BE2C (cell line): Measurements from ENCODE around the gene RPP21.

ENCODE experiments used
- DNase-seq: peaks from one replicate; pipeline ENCODE4 v3.0.0-alpha.2; 2020
- H3K27me3 ChIP-seq: fragments of 250-450 bp; sonication (Bioruptor Pico); 2 replicates; pipeline ENCODE4 v1.5.1; 2020; ENCODE audit warnings: mild to moderate bottlenecking
- H3K36me3 ChIP-seq: fragments of 250-450 bp; sonication (Bioruptor Pico); 2 replicates; pipeline ENCODE4 v1.5.1; 2020; ENCODE audit warnings: mild to moderate bottlenecking
- H3K4me1 ChIP-seq: fragments of 250-450 bp; sonication (Bioruptor Pico); 2 replicates; pipeline ENCODE4 v1.5.1; 2020
- H3K4me3 ChIP-seq: 2 replicates; pipeline ENCODE4 v1.5.1; 2011; ENCODE audit warnings: low read depth, low read length
- H3K9me3 ChIP-seq: fragments of 250-450 bp; sonication (Bioruptor Pico); 2 replicates; pipeline ENCODE4 v1.5.1; 2020
- CTCF ChIP-seq: IDR thresholded peaks from 2 replicates; pipeline ENCODE4 v1.5.1; 2012; ENCODE audit warnings: mild to moderate bottlenecking, low read depth, low read length

Gene RPP21

GRCh38 chr6:30341218-30341617 is 3.7 kb upstream of the RPP21 start:
- no peak for TF ChIP-seq CTCF
- Histone ChIP-seq H3K4me1 (no peaks in the 10 kb centered on the region), H3K36me3 (peaks cover 20% of the 10 kb centered on the region), H3K27me3 (no peaks in the 10 kb centered on the region), H3K9me3 (no peaks in the 10 kb centered on the region), H3K4me3 (no peak overlapping the region)
- no peak for DNase-seq

- no peak overlapping the region for H3K4me3 ChIP-seq
- TF ChIP-seq CTCF = no peak
- DNase-seq = no peak
- peaks cover 22% of the 10 kb centered on the region for H3K36me3 ChIP-seq
- no peaks in the 10 kb centered on the region for H3K9me3 ChIP-seq
- no peaks in the 10 kb centered on the region for H3K4me1 ChIP-seq
- no peaks in the 10 kb centered on the region for H3K27me3 ChIP-seq
Observed at GRCh38 chr6:30341728-30342127, 3.2 kb upstream of the RPP21 start.

GRCh38 chr6:30344191-30344867 is 627 bp upstream of the RPP21 start:
- Histone ChIP-seq H3K9me3 (no peaks in the 10 kb centered on the region), H3K4me1 (no peaks in the 10 kb centered on the region), H3K27me3 (no peaks in the 10 kb centered on the region), H3K36me3 (peaks cover 15% of the 10 kb centered on the region), H3K4me3 (peak overlapping the region; percentile 82)
- DNase-seq = no peak
- no peak for TF ChIP-seq CTCF

- no peak for DNase-seq
Observed at GRCh38 chr6:30345852-30346251, 896 bp downstream of the RPP21 start.

GRCh38 chr6:30348957-30349356 is 4.0 kb downstream of the RPP21 start:
- Histone ChIP-seq H3K9me3 (no peaks in the 10 kb centered on the region), H3K4me1 (no peaks in the 10 kb centered on the region), H3K36me3 (peaks cover 7% of the 10 kb centered on the region), H3K4me3 (no peak overlapping the region), H3K27me3 (no peaks in the 10 kb centered on the region)
- no peak for TF ChIP-seq CTCF
- no peak for DNase-seq

More at GRCh38 chr6:30345852-30346251, 896 bp downstream of the RPP21 start:
- TF ChIP-seq CTCF = no peak
- H3K9me3 ChIP-seq = no peaks in the 10 kb centered on the region
- H3K4me3 ChIP-seq = peak overlapping the region; percentile 82
- H3K36me3 ChIP-seq = peaks cover 15% of the 10 kb centered on the region
- no peaks in the 10 kb centered on the region for H3K4me1 ChIP-seq
- H3K27me3 ChIP-seq = no peaks in the 10 kb centered on the region

GRCh38 chr6:30349421-30350177 is 4.6 kb downstream of the RPP21 start:
- peak; percentile 19 for TF ChIP-seq CTCF
- H3K9me3 ChIP-seq = no peaks in the 10 kb centered on the region
- H3K36me3 ChIP-seq = peaks cover 7% of the 10 kb centered on the region
- no peak overlapping the region for H3K4me3 ChIP-seq
- H3K27me3 ChIP-seq = no peaks in the 10 kb centered on the region
- no peaks in the 10 kb centered on the region for H3K4me1 ChIP-seq
- DNase-seq = no peak
